LNCaP clone FGC (cell line): ENCODE results near the gene SHC2.
A peak's percentile ranks its signal among the peaks of the same experiment; 100 is the strongest.

Source experiments
- DNase-seq: peaks from one replicate; pipeline ENCODE4 v3.0.0-alpha.2; 2011; ENCODE audit warnings: low read depth
- H3K4me3 ChIP-seq: 2 replicates; pipeline ENCODE4 v1.5.1; 2011; ENCODE audit warnings: mild to moderate bottlenecking, low read depth, low read length, control low read depth
- TF ChIP-seq, protein P1 (sequence below): IDR thresholded peaks from 2 replicates; pipeline ENCODE4 v1.5.1; 2012; ENCODE audit warnings: mild to moderate bottlenecking; ENCODE audit not compliant: control insufficient read depth, insufficient read depth; ENCODE audit errors: extremely low read depth

SHC2 gene

DNA sequence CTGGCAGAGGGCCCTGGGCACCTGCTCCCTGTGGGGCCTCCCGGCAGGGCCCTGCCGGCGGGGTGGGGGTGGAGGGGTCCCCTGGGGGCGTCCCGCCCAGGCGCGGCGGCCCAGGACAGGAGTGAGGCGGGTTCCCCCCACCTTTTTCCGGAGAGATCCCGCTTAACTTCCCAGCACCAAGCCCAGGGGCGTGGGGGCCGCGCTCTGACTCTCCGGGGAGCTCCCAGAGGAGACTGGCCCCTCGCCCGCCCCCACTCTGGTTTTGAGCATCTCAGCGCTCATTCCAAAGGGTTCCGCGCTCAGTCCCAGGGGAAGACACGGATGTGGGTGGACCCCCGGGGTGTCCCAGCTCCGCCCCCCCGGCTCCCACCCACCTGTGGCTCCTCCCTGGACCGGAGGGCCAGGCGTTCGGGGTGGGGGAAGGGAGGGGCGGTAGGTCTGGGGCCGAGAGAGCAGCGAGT lies 52.4 kb downstream of the SHC2 start:
- TF ChIP-seq, protein P1, sequence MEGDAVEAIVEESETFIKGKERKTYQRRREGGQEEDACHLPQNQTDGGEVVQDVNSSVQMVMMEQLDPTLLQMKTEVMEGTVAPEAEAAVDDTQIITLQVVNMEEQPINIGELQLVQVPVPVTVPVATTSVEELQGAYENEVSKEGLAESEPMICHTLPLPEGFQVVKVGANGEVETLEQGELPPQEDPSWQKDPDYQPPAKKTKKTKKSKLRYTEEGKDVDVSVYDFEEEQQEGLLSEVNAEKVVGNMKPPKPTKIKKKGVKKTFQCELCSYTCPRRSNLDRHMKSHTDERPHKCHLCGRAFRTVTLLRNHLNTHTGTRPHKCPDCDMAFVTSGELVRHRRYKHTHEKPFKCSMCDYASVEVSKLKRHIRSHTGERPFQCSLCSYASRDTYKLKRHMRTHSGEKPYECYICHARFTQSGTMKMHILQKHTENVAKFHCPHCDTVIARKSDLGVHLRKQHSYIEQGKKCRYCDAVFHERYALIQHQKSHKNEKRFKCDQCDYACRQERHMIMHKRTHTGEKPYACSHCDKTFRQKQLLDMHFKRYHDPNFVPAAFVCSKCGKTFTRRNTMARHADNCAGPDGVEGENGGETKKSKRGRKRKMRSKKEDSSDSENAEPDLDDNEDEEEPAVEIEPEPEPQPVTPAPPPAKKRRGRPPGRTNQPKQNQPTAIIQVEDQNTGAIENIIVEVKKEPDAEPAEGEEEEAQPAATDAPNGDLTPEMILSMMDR = no peak
- peak overlapping the region; percentile 7; the same call in 1 of the 2 replicates for H3K4me3 ChIP-seq
- no peak for DNase-seq

DNA sequence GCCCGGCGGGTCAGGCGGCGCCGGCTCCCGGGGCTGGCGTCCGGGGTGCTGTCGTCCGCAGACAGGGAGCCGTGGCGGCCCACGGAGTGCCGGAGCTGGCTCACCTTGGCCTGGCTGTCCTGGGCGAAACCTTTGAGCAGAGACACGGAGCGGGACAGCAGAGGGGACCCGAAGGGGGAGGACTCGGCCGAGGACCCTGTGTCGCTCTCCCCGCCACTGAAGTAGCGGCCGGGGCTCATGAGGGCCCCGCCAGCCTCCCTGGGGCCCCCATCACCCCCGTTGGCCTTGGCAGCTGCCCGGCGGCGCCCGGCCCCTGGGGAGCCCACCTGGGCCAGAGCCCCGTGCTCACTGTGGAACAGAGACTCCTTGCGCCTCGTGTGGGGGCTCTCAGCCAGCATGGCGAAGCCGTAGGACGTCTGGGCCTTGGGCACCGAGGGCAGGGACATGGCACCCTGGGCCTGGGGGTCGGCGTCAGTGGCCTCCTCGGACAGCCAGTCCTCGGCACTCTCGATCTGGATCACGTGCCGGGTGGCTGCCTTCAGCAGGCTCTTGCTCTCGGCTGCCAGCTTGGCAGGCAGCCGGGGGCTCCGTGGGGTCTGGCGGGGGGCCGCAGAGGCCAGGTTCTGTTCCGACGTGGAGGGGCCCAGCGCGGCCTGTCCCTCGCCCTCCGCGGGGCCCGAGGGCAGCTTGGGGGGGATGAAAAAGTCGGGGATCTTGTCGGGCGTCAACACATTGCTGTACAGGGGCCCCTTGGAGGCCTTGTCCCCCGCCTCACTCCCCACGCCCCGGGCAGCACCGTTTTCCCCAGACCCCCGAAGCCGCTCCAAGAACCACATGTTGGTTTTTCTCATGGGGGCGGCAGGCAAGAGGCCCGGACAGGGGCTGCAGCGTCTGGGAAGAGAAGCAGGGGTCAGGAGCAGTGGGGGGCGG lies 53.1 kb downstream of the SHC2 start:
- TF ChIP-seq, protein P1 = no peak
- no peak overlapping the region for H3K4me3 ChIP-seq
- DNase-seq = no peak

DNA sequence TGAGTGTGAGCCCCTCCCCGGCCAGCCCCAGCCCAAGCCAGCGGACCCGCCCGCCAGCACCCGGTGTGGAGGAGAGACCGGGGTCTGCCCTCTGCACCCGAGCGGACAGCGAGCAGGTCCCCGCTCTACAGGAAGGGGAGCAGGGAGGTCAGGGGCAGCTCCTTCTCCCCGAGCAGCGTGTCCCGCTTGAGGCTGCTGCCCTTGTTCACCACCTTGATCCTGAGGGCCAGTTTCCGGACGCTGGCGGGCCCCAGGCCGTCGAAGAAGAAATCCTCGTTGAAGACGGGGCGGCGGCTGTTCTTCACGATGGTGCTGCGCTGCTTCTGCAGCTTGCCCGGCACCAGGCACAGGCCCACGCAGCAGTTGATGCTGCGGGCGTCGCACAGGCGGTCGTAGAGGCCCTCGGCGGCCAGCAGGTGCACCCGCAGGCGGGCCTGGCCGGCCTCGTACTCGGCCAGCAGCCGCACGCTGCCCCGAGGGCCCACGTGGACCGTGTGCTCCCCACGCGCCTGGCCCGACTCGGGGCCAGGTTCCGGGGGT lies 53.8 kb downstream of the SHC2 start:
- no peak for DNase-seq
- TF ChIP-seq, protein P1 = no peak
- no peak overlapping the region for H3K4me3 ChIP-seq

DNA sequence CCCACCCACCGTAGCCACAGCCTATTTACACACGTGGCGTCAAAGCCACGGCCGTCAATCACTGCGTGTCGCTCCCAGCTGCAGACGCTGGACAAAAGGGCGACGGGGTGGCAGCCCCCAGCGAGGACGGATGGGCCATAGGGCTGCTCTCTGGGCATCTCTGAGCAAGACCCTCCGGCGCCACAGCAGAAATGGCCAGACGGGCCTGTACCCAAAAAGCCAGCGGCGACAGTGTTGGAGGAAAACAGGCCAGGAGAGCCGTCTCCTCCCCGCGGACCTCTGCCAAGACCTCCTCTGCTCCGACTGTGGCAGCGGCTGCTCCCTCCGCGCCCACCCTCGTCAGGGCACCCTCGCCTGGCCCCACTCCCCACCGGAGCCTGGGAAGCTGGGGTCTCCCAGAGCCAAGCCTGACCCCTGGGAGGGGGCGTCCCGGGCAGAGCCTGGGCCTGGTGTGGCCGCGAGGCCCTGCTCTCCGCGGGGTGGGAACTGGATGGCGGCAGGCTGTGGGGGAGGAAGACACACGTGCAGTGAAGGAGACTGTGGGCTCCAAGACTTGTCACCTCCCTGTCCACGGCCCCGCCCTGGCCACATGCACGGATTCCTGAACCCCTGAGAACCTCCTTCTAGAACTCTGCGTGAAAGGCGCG lies 54.6 kb downstream of the SHC2 start:
- TF ChIP-seq, protein P1 = no peak
- no peak for DNase-seq
- no peak overlapping the region for H3K4me3 ChIP-seq

DNA sequence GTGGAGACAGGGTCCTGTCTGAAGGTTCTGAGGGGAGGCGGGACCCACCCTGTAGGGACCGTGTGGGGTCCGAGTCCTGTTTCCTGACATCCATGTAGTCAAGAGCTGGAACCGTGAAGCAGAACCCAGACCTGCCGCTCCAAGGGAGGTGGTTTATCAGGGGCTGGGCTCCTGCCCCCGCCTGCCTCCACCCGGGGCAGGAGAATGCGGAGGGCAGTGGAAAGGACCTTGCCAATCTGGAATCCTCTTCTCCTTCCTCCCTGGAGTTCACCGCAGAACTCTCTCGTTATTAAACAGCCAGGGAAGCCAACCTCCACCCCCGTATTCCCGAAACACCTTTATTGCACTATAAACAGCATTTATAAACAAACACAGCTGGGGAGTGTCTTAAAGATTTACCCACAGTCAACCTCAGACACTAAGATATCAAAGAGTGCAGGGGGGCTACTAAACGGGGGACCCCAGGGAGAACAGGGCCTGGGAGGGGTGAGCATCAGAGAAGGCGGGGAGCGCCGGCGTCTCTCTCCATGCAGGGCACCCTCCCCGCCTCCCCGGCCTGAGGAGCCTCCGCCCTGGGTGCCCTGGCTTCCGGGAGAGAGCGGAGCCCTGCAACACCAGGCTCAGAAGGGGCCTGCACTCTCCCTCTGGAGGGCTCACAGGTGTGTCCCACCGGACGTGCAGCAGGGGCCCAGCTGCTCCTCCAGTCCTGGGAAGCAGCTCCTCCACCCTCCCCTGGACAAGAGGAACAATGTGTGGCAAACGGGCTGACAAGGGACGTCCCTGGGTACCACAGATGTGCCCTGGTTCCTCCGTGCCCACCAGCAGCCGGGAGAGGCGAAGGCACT lies 55.5 kb downstream of the SHC2 start:
- peak; percentile 23 for DNase-seq
- TF ChIP-seq, protein P1 = no peak
- 0 out of 2 replicates have a peak overlapping the region, but pooled peaks have one; percentile 11 for H3K4me3 ChIP-seq
